HepG2 (cell line): ENCODE measurements around the gene UBAC1. TPM values are rescaled to one million over a fixed set of nuclear protein-coding genes. Genes with fewer than 3 reads are reported as not detected.

Source experiments
- AKNA ChIP-seq: sonication (generic); formaldehyde crosslinking; IDR thresholded peaks from 2 replicates; pipeline ENCODE4 v1.4.0; 2020; ENCODE audit warnings: missing genetic modification reagents, borderline replicate concordance
- CHD4 ChIP-seq: fragments of 200-600 bp; sonication (generic); IDR thresholded peaks from 2 replicates; pipeline ENCODE4 v1.7.0; 2017; ENCODE audit warnings: mild to moderate bottlenecking, low read length, borderline replicate concordance
- RBAK ChIP-seq: sonication (generic); formaldehyde crosslinking; IDR thresholded peaks from 2 replicates; pipeline ENCODE4 v1.5.1; 2020; ENCODE audit warnings: mild to moderate bottlenecking, missing genetic modification reagents
- SP1 ChIP-seq, 2 experiments: fragments of 450-650 bp in 1 of 2; sonication (generic) in 1 of 2; formaldehyde crosslinking in 1 of 2; IDR thresholded peaks; 2 replicates each; pipeline versions ENCODE4 v1.4.0 to v1.6.1; 2016 to 2020; ENCODE audit warnings: missing genetic modification reagents in 1 of 2
- XRCC5 ChIP-seq: fragments of 200-400 bp; formaldehyde crosslinking; optimal IDR thresholded peaks from 2 replicates; pipeline ENCODE3; 2017; ENCODE audit warnings: mild to moderate bottlenecking, low read length
- ZFP36L1 ChIP-seq: sonication (generic); formaldehyde crosslinking; IDR thresholded peaks from 2 replicates; pipeline ENCODE4 v1.8.0; 2022; ENCODE audit warnings: mild to moderate bottlenecking, missing genetic modification reagents, moderate library complexity
- ZNF30 ChIP-seq: sonication (generic); formaldehyde crosslinking; IDR thresholded peaks from 2 replicates; pipeline ENCODE4 v1.5.0; 2020; ENCODE audit warnings: mild to moderate bottlenecking, missing genetic modification reagents
- ZNF503 ChIP-seq: sonication (generic); formaldehyde crosslinking; IDR thresholded peaks from 2 replicates; pipeline ENCODE4 v1.4.0; 2020; ENCODE audit warnings: missing genetic modification reagents
- ZNF557 ChIP-seq: sonication (generic); formaldehyde crosslinking; IDR thresholded peaks from 2 replicates; pipeline ENCODE4 v1.4.0; 2020; ENCODE audit warnings: missing genetic modification reagents
- ZSCAN31 ChIP-seq: sonication (generic); formaldehyde crosslinking; IDR thresholded peaks from 2 replicates; pipeline ENCODE4 v1.5.0; 2020; ENCODE audit warnings: low read depth, mild to moderate bottlenecking, missing genetic modification reagents
- polyA plus RNA-seq, 8 experiments: library from polyadenylated mRNA; depleted of rRNA in 3 of 8; stranded (reverse) in 7 of 8; unstranded in 1 of 8; fragments of >200 nt; fragmentation: Illumina TruSeq in 4 of 8; extraction: Trizol in 4 of 8; gene quantifications; 2 replicates each; pipeline versions ENCODE4 v1.2.1 to v1.2.3, GENCODE V29; 2011 to 2016; ENCODE audit warnings: low read depth in 4 of 8, missing spikeins in 1 of 8, mixed read lengths in 1 of 8; ENCODE audit not compliant: insufficient read depth in 1 of 8
- total RNA-seq, 5 experiments: library from RNA; depleted of rRNA; stranded (reverse); fragments of >200 nt; fragmentation: Illumina TruSeq; extraction: Trizol; gene quantifications; 2 replicates each; pipeline ENCODE4 v1.2.3, GENCODE V29; 2016; ENCODE audit warnings: low read depth in 1 of 5
- TF ChIP-seq, protein P1 (sequence below): sonication (generic); formaldehyde crosslinking; IDR thresholded peaks from 2 replicates; pipeline ENCODE4 v1.4.0; 2020; ENCODE audit warnings: missing genetic modification reagents
- TF ChIP-seq, protein P2 (sequence below): sonication (generic); formaldehyde crosslinking; IDR thresholded peaks from 2 replicates; pipeline ENCODE4 v1.5.0; 2020; ENCODE audit warnings: mild to moderate bottlenecking, missing genetic modification reagents

The UBAC1 gene
- total and polyA plus RNA-seq, 2 of the 13 experiments (the other 11 are each of a cell fraction or from before 2014, with no cell fraction given) = 32.2 to 34.1 TPM

DNA sequence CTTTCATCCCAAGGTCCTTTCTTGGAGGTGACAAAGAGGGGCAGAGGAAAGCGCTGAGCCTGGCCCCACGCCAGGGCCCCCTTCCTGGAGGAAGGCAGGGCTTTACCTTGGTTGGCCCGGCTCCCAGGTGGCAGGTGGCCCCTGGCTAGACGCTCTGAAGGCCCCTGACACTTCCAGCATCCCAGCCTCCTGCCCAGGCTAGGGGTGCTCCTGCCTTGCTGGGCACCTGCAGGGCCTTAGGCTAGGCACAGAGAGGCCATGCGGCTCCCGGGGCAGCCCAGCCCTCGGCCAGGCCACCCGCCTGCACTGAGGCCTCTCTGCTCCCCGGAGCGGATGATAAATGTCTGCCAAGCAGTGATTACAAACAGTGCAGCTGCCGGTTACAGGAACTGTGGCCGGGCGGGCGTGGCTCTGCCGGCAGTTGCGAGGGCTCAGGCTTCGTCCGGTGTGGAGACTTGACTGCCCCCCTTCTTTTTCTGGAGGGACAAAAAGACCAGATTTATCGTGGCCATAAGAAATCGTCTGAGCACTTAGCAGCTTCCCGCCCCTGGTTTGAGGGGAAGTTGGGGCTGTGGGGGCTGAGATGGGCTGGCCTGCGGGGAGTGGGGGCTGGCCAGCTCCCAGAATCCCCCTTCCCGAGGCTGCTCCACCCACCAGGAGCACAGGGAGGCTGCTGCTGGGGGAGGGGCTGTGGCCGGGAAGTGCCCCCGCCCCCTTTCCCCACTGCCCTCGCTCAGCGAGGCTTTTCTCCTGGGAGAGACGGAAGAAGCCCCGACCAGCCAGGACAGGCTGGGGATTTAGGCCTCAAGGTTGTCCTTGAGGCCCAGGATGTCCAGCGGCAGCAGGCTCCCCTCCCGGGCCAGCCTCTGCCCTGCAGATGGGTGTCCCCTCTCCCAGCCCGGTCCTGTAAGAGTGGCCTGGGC, 31.6 kb upstream of the UBAC1 start (continued):
- TF ChIP-seq, protein P1, sequence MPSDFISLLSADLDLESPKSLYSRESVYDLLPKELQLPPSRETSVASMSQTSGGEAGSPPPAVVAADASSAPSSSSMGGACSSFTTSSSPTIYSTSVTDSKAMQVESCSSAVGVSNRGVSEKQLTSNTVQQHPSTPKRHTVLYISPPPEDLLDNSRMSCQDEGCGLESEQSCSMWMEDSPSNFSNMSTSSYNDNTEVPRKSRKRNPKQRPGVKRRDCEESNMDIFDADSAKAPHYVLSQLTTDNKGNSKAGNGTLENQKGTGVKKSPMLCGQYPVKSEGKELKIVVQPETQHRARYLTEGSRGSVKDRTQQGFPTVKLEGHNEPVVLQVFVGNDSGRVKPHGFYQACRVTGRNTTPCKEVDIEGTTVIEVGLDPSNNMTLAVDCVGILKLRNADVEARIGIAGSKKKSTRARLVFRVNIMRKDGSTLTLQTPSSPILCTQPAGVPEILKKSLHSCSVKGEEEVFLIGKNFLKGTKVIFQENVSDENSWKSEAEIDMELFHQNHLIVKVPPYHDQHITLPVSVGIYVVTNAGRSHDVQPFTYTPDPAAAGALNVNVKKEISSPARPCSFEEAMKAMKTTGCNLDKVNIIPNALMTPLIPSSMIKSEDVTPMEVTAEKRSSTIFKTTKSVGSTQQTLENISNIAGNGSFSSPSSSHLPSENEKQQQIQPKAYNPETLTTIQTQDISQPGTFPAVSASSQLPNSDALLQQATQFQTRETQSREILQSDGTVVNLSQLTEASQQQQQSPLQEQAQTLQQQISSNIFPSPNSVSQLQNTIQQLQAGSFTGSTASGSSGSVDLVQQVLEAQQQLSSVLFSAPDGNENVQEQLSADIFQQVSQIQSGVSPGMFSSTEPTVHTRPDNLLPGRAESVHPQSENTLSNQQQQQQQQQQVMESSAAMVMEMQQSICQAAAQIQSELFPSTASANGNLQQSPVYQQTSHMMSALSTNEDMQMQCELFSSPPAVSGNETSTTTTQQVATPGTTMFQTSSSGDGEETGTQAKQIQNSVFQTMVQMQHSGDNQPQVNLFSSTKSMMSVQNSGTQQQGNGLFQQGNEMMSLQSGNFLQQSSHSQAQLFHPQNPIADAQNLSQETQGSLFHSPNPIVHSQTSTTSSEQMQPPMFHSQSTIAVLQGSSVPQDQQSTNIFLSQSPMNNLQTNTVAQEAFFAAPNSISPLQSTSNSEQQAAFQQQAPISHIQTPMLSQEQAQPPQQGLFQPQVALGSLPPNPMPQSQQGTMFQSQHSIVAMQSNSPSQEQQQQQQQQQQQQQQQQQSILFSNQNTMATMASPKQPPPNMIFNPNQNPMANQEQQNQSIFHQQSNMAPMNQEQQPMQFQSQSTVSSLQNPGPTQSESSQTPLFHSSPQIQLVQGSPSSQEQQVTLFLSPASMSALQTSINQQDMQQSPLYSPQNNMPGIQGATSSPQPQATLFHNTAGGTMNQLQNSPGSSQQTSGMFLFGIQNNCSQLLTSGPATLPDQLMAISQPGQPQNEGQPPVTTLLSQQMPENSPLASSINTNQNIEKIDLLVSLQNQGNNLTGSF = 0 out of 2 replicates have a peak, but pooled peaks have one; percentile 43
- no peak for TF ChIP-seq ZNF557
- TF ChIP-seq ZFP36L1 = no peak
- no peak for TF ChIP-seq SP1 (IDR thresholded peaks at IDR 0.05)
- TF ChIP-seq SP1 (CRISPR knock-in tag; IDR thresholded peaks at IDR 0.05) = peak; percentile 52
- TF ChIP-seq, protein P2, sequence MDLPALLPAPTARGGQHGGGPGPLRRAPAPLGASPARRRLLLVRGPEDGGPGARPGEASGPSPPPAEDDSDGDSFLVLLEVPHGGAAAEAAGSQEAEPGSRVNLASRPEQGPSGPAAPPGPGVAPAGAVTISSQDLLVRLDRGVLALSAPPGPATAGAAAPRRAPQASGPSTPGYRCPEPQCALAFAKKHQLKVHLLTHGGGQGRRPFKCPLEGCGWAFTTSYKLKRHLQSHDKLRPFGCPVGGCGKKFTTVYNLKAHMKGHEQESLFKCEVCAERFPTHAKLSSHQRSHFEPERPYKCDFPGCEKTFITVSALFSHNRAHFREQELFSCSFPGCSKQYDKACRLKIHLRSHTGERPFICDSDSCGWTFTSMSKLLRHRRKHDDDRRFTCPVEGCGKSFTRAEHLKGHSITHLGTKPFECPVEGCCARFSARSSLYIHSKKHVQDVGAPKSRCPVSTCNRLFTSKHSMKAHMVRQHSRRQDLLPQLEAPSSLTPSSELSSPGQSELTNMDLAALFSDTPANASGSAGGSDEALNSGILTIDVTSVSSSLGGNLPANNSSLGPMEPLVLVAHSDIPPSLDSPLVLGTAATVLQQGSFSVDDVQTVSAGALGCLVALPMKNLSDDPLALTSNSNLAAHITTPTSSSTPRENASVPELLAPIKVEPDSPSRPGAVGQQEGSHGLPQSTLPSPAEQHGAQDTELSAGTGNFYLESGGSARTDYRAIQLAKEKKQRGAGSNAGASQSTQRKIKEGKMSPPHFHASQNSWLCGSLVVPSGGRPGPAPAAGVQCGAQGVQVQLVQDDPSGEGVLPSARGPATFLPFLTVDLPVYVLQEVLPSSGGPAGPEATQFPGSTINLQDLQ (CRISPR knock-in tag) = no peak
- no peak for TF ChIP-seq AKNA (CRISPR knock-in tag)
- no peak for TF ChIP-seq XRCC5
- TF ChIP-seq CHD4 = no peak
- TF ChIP-seq RBAK (CRISPR knock-in tag) = no peak
- no peak; the same call in 1 of the 2 replicates for TF ChIP-seq ZSCAN31 (CRISPR knock-in tag)
- TF ChIP-seq ZNF503 = peak; percentile 64; the same call in 1 of the 2 replicates
- no peak for TF ChIP-seq ZNF30 (CRISPR knock-in tag)
